ENCODE measurements around the gene SBF2. TPM values are rescaled to one million over a fixed set of nuclear protein-coding genes. Genes with fewer than 3 reads are reported as not detected.
A peak's percentile ranks its signal among the peaks of the same experiment; 100 is the strongest.

Gene SBF2
- total and polyA plus RNA-seq, 2 of the 13 experiments (the other 11 are each of a cell fraction or from before 2014, with no cell fraction given), result 24.0 to 45.8 TPM

- no peak for TF ChIP-seq FLYWCH1 (CRISPR knock-in tag; IDR thresholded peaks at IDR 0.05)
- no peak for TF ChIP-seq NRL (CRISPR knock-in tag; IDR thresholded peaks at IDR 0.05; ENCODE audit: borderline replicate concordance)
- no peak for TF ChIP-seq ZBTB44 (CRISPR knock-in tag; IDR thresholded peaks at IDR 0.05)
- TF ChIP-seq ZUFSP (CRISPR knock-in tag; IDR thresholded peaks at IDR 0.05; ENCODE audit: borderline replicate concordance), result no peak
- no peak for TF ChIP-seq RFX3 (CRISPR knock-in tag; IDR thresholded peaks at IDR 0.05)
- TF ChIP-seq FOXJ3 (CRISPR knock-in tag; IDR thresholded peaks at IDR 0.05; ENCODE audit: borderline replicate concordance), result peak; percentile 63; the same call in 1 of the 2 replicates
- TF ChIP-seq ZBTB8A (CRISPR knock-in tag; IDR thresholded peaks at IDR 0.05; ENCODE audit: borderline replicate concordance, low read depth), result no peak
- TF ChIP-seq THAP8 (CRISPR knock-in tag; IDR thresholded peaks at IDR 0.05; ENCODE audit: borderline replicate concordance), result no peak
- TF ChIP-seq ZSCAN20 (CRISPR knock-in tag; IDR thresholded peaks at IDR 0.05; ENCODE audit: borderline replicate concordance), result no peak
- TF ChIP-seq PBX2 (CRISPR knock-in tag; IDR thresholded peaks at IDR 0.05), result no peak
- TF ChIP-seq FOXO1 (CRISPR knock-in tag; IDR thresholded peaks at IDR 0.05), result peak; percentile 26; the same call in 1 of the 2 replicates
- TF ChIP-seq NR2F6 (IDR thresholded peaks at IDR 0.05), result peak; percentile 48; the same call in 1 of the 2 replicates
- TF ChIP-seq NR2F6 (CRISPR knock-in tag; IDR thresholded peaks at IDR 0.05), result peak; percentile 22; the same call in 1 of the 2 replicates
- no peak for TF ChIP-seq CENPT (CRISPR knock-in tag; IDR thresholded peaks at IDR 0.05; ENCODE audit: low read depth)
- TF ChIP-seq SMARCE1 (IDR thresholded peaks at IDR 0.05; ENCODE audit: borderline replicate concordance), result no peak
- TF ChIP-seq ZNF883 (CRISPR knock-in tag; IDR thresholded peaks at IDR 0.05; ENCODE audit: not compliant biosample characterization), result no peak
- no peak for TF ChIP-seq RAD51 (IDR thresholded peaks at IDR 0.05; ENCODE audit: borderline replicate concordance)
- TF ChIP-seq STAT6 (CRISPR knock-in tag; IDR thresholded peaks at IDR 0.05; ENCODE audit: borderline replicate concordance), result no peak
- no peak for TF ChIP-seq ZNF563 (CRISPR knock-in tag; IDR thresholded peaks at IDR 0.05)
- TF ChIP-seq HNRNPH1 (optimal IDR thresholded peaks at IDR 0.05; ENCODE audit: low read depth, low read length), result no peak
- TF ChIP-seq THYN1 (CRISPR knock-in tag; IDR thresholded peaks at IDR 0.05; ENCODE audit: borderline replicate concordance, low read depth), result no peak
- TF ChIP-seq PHF20 (CRISPR knock-in tag; IDR thresholded peaks at IDR 0.05), result no peak
Observed at GRCh38 chr11:10285148-10285802, 8.7 kb downstream of the SBF2 start (continued).
